Regular cardiac myocyte (primary cell): ENCODE data around the gene RTN1. TPM values are rescaled to one million over a fixed set of nuclear protein-coding genes. Genes with fewer than 3 reads are reported as not detected.

Source experiments
- total RNA-seq: library from RNA; depleted of rRNA; stranded (reverse); fragments of >200 nt; gene quantifications from 2 replicates; pipeline ENCODE4 v1.2.3, GENCODE V29; 2014

RTN1 gene, protein sequence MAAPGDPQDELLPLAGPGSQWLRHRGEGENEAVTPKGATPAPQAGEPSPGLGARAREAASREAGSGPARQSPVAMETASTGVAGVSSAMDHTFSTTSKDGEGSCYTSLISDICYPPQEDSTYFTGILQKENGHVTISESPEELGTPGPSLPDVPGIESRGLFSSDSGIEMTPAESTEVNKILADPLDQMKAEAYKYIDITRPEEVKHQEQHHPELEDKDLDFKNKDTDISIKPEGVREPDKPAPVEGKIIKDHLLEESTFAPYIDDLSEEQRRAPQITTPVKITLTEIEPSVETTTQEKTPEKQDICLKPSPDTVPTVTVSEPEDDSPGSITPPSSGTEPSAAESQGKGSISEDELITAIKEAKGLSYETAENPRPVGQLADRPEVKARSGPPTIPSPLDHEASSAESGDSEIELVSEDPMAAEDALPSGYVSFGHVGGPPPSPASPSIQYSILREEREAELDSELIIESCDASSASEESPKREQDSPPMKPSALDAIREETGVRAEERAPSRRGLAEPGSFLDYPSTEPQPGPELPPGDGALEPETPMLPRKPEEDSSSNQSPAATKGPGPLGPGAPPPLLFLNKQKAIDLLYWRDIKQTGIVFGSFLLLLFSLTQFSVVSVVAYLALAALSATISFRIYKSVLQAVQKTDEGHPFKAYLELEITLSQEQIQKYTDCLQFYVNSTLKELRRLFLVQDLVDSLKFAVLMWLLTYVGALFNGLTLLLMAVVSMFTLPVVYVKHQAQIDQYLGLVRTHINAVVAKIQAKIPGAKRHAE
- under 0.01 and 0.19 TPM in 2 replicates for total RNA-seq

DNA sequence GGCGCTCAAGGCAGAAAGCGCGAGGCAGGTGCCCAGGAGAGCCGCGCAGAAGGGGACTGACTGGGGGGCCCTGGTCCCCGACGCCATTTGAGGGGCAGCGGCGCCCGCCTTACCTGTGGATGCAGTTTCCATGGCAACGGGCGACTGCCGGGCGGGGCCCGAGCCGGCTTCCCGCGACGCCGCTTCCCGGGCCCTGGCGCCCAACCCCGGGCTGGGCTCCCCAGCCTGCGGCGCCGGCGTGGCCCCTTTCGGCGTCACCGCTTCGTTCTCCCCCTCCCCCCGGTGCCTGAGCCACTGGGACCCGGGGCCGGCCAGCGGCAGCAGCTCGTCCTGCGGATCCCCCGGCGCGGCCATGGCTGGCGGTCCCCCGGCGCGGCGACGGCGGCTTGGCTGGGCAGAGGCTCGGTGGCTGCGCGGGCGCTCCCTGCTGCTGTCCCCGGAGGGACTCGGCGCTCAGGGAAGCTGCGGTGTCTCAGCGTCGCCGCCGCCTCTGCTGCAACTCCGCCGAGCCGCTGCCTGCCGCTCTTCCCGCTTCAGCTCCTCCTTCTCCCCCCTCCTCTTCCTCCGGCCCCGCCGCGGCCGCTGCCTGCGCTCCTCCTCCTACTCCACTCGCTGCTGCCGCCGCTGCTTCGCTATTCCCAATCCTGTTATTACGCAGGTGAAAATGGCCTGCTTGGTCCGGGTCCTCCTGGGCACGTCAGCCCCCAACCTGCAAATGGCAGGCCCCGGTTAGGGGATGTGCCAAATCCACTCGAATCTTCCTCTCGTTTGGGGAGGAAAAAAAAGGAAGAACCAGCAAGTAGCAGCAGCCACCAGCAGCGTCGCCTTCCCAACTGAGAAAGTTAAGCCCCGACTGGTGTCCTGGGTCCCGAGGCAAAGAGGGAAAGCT is at the start of gene RTN1:
TSS of gene RTN1 (minus strand) at position 500 of the 889 bp plus-strand sequence. CDS start at position 354, 146 bp downstream.

DNA sequence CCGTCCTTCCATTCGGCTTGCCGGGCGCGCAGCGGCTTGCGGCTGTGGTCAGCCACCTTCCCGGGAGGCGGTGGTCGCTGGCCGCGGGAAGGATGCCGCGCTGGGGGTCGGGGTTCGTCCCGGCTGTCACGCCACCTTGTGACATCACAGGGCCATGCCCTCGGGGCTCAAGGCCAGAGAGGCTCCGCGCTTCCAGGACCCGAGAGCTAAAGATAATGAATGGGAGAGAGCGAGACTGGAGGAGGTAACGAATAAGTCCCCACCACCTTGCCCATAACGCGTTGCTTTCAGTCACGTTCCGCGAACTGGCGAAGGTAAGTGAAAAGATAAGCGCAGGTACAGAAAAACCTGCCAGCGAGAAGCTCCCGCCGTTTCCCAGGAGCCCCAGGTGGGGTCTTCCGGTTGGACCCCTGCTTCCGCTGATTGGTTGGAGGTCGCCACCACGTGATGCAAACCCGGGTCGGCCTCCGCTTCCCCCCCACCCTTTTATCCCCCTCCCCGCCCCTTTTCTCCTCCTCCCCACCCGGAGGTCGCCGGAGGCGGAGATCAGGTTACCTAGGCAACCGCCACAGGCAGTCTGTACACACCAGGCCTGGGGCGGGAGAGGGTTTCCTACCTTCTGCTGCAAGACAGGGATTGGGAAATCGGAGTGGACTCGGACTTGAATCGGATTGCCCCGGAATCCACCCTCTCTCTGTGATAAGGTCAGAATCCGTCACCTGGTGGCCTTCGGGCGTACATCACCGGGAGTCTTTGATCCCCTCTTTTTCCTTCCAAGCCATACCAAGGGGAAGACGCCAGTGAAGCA is 49.2 kb upstream of the RTN1 start, which contains the start of gene LRRC9:
TSS of gene LRRC9 (plus strand) at position 575 of the 808 bp plus-strand sequence.

DNA sequence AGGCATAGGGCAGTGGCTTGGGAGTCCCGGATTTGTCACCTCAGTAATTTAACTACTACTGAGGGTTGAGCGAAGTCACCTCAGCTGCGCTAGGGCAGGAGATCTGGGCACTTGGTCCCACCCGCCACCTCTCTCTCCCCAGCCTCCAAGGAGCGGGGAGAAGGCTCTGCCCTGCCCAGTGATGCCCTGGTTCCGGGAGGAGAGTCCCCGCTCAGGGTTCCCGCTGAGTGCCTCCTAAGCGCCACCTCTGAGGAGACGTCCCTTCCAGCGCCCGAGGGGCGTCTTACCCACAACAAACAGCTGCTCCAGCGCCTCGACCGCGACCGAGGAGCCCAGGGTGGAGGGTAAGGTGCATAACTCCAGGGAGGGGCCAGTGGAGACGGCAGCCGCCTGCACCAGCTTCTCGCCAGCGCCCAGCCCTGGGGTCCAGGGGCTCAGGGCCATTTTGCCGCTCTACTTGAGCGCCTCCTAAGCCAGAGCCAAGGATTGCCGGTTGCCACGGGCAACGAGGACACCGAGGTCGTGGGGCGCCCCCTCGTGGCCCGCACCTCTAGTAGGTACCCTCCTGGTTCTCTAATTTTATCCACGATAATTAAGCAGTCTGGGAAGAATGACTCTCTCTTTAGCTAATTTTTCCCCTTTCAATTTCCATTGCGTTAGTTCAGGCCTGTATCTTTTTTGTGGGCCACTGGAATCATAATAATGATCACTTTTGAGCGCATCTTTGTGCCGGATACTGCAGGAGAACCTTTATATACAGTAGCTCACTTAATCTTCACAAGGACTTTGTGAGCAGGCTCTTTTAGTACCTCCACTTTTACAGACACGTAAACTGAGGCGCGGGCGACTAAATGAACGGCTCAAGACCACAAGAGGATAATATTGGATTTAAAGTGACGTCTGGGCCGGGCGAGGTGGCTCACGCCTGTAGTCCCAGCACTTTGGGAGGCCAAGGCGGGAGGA is 294.0 kb downstream of the RTN1 start, which contains the start of gene CCDC175:
TSS of gene CCDC175 (minus strand) at position 481 of the 963 bp plus-strand sequence. CDS start at position 444, 37 bp downstream.

Other genes starting within 250 kb of the RTN1 start
- gene LRRC9, start 49.4 kb upstream of the RTN1 start, total RNA-seq, result not detected in 2 replicates
- gene PCNX4, start 221.1 kb upstream of the RTN1 start, total RNA-seq, result 71.3 and 98.1 TPM in 2 replicates